ENCODE data around the gene CACNB2. TPM values are rescaled to one million over a fixed set of nuclear protein-coding genes. Genes with fewer than 3 reads are reported as not detected.

Gene CACNB2
- total RNA-seq, 1 experiment from 2014 or later = 3.2 TPM

DNA sequence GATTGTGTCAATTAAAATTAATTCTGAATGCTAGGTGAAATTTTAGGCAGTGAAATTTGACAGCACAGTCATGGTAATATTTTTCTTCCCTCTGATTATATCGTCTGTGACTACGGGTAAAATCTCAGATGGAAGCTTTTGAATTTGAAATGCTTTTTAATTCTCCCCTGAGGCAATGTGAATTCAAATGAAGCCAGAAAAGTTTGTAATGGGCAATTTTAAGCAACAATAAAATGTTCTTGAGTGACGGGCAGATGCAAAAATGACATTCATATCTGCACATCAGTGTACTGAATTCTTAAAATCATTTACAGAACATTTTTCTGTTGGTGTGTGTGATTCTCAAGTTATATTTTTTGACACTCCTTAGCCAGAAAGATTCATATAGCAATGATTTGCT, 376.6 kb downstream of the CACNB2 start (continued):
- TF ChIP-seq ZBTB21 (CRISPR knock-in tag; IDR thresholded peaks at IDR 0.05; ENCODE audit: borderline replicate concordance) (no peak), NR2C2 (CRISPR knock-in tag; IDR thresholded peaks at IDR 0.05) (no peak), HMGA2 (CRISPR knock-in tag; IDR thresholded peaks at IDR 0.05) (no peak)

- TF ChIP-seq CREB1 (CRISPR knock-in tag; IDR thresholded peaks at IDR 0.05) (no peak), HMGXB4 (CRISPR knock-in tag; IDR thresholded peaks at IDR 0.05) (no peak), ZNF416 (CRISPR knock-in tag; IDR thresholded peaks at IDR 0.05) (no peak), ERG (CRISPR knock-in tag; IDR thresholded peaks at IDR 0.05) (no peak), ZMAT4 (CRISPR knock-in tag; IDR thresholded peaks at IDR 0.05) (no peak), ZNF317 (CRISPR knock-in tag; IDR thresholded peaks at IDR 0.05; ENCODE audit: borderline replicate concordance, low read depth) (no peak), FOXJ3 (CRISPR knock-in tag; IDR thresholded peaks at IDR 0.05; ENCODE audit: borderline replicate concordance) (no peak), NR1H2 (CRISPR knock-in tag; IDR thresholded peaks at IDR 0.05) (no peak), KAT7 (CRISPR knock-in tag; IDR thresholded peaks at IDR 0.05; ENCODE audit: borderline replicate concordance) (no peak), ATF2 (CRISPR knock-in tag; IDR thresholded peaks at IDR 0.05; ENCODE audit: borderline replicate concordance, low read depth) (no peak), PRRX2 (CRISPR knock-in tag; IDR thresholded peaks at IDR 0.05) (no peak)
- TF ChIP-seq, protein P1, sequence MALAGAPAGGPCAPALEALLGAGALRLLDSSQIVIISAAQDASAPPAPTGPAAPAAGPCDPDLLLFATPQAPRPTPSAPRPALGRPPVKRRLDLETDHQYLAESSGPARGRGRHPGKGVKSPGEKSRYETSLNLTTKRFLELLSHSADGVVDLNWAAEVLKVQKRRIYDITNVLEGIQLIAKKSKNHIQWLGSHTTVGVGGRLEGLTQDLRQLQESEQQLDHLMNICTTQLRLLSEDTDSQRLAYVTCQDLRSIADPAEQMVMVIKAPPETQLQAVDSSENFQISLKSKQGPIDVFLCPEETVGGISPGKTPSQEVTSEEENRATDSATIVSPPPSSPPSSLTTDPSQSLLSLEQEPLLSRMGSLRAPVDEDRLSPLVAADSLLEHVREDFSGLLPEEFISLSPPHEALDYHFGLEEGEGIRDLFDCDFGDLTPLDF (CRISPR knock-in tag; IDR thresholded peaks at IDR 0.05) = no peak
- TF ChIP-seq, protein P2, sequence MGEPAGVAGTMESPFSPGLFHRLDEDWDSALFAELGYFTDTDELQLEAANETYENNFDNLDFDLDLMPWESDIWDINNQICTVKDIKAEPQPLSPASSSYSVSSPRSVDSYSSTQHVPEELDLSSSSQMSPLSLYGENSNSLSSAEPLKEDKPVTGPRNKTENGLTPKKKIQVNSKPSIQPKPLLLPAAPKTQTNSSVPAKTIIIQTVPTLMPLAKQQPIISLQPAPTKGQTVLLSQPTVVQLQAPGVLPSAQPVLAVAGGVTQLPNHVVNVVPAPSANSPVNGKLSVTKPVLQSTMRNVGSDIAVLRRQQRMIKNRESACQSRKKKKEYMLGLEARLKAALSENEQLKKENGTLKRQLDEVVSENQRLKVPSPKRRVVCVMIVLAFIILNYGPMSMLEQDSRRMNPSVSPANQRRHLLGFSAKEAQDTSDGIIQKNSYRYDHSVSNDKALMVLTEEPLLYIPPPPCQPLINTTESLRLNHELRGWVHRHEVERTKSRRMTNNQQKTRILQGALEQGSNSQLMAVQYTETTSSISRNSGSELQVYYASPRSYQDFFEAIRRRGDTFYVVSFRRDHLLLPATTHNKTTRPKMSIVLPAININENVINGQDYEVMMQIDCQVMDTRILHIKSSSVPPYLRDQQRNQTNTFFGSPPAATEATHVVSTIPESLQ (CRISPR knock-in tag; IDR thresholded peaks at IDR 0.05) = no peak
- H3K4me3 Mint-ChIP-seq = no peak overlapping the region
- H3K4me1 Mint-ChIP-seq = peaks cover 6% of the 10 kb centered on the region
- ATAC-seq (no peak), DNase-seq (ENCODE audit: low spot score) (no peak)
- H3K27me3 Mint-ChIP-seq (ENCODE audit: low read depth) = no peaks in the 10 kb centered on the region; the same call in 1 of the 2 replicates
- CTCF ChIA-PET = no interaction called here
- POLR2A ChIA-PET = interaction anchor here (0.7 kb wide), 1 partner anchor 1072 kb away, joined by 5 read pairs; no protein-coding TSS in a partner anchor
- H3K27ac Mint-ChIP-seq = no peak overlapping the region
- peaks cover 8% of the 10 kb centered on the region for H3K9me3 Mint-ChIP-seq
- no peaks in the 10 kb centered on the region for H3K36me3 Mint-ChIP-seq
Measured at GRCh38 chr10:18523025-18523424, 382.8 kb downstream of the CACNB2 start.

DNA sequence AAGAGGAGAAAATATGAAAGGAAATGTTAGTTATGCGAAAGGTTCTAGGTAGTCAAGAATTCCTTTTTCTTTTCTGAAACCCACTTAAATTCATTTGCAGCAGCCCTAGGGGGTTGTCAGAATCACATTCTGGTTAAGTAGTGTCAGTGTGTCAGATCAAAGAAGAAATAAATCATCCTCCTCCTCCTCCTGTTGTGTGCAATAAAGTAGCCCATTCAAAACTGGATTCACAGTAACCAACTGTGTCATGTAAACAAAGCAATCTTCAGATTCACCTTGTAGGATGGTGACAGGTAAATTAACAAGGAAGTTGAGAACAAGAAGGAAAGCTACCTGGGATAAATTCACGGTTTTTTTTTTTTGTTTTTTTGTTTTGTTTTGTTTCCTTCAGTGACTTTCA, 383.6 kb downstream of the CACNB2 start:
- DNase-seq (ENCODE audit: low spot score) = no peak
- Mint-ChIP-seq H3K36me3 (no peaks in the 10 kb centered on the region), H3K27me3 (ENCODE audit: low read depth) (no peaks in the 10 kb centered on the region; the same call in 1 of the 2 replicates), H3K4me1 (peaks cover 4% of the 10 kb centered on the region), H3K4me3 (no peak overlapping the region), H3K9me3 (peaks cover 8% of the 10 kb centered on the region), H3K27ac (no peak overlapping the region; the same call in 1 of the 2 replicates)
- CTCF ChIA-PET = interaction anchor here (0.6 kb wide), 1 partner anchor 9 kb away, joined by 3 read pairs; no protein-coding TSS in a partner anchor
- no peak for ATAC-seq
- POLR2A ChIA-PET = no interaction called here
- TF ChIP-seq, protein P3, sequence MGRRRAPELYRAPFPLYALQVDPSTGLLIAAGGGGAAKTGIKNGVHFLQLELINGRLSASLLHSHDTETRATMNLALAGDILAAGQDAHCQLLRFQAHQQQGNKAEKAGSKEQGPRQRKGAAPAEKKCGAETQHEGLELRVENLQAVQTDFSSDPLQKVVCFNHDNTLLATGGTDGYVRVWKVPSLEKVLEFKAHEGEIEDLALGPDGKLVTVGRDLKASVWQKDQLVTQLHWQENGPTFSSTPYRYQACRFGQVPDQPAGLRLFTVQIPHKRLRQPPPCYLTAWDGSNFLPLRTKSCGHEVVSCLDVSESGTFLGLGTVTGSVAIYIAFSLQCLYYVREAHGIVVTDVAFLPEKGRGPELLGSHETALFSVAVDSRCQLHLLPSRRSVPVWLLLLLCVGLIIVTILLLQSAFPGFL (CRISPR knock-in tag; IDR thresholded peaks at IDR 0.05; ENCODE audit: borderline replicate concordance) = no peak
- TF ChIP-seq PRRX2 (CRISPR knock-in tag; IDR thresholded peaks at IDR 0.05) (no peak), ZMAT4 (CRISPR knock-in tag; IDR thresholded peaks at IDR 0.05) (no peak), CBFB (CRISPR knock-in tag; IDR thresholded peaks at IDR 0.05; ENCODE audit: low read depth) (no peak), MLX (CRISPR knock-in tag; IDR thresholded peaks at IDR 0.05) (no peak), ZNF671 (CRISPR knock-in tag; IDR thresholded peaks at IDR 0.05) (no peak), CTCF (IDR thresholded peaks at IDR 0.05) (no peak)
